C4-2B (cell line): Measurements from ENCODE around the gene R3HDM2.

Experiments
- CTCF ChIP-seq: fragments of 450-650 bp; conservative IDR thresholded peaks from 2 replicates; pipeline ENCODE4 v1.5.1; 2017; ENCODE audit warnings: mild to moderate bottlenecking
- ZFX ChIP-seq: fragments of 450-650 bp; IDR thresholded peaks from 2 replicates; pipeline ENCODE4 v1.6.1; 2017

GRCh38 chr12:57233357-57234232, 197.2 kb downstream of the R3HDM2 start:
- TF ChIP-seq CTCF (no peak), ZFX (no peak)
